K562 treated with DMSO at 1 percent for 48 hours (cell line): ENCODE measurements around the gene ARTN. TPM values are rescaled to one million over a fixed set of nuclear protein-coding genes. Genes with fewer than 3 reads are reported as not detected.

ENCODE experiments used
- total RNA-seq: library from RNA; unstranded; fragments of 300-600 nt; gene quantifications from 2 replicates; pipeline ENCODE4 v1.2.3, GENCODE V29; 2022; ENCODE audit warnings: low replicate concordance; ENCODE audit errors: extremely low read depth

Gene ARTN, protein sequence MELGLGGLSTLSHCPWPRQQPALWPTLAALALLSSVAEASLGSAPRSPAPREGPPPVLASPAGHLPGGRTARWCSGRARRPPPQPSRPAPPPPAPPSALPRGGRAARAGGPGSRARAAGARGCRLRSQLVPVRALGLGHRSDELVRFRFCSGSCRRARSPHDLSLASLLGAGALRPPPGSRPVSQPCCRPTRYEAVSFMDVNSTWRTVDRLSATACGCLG
- not detected in 2 replicates for total RNA-seq

DNA sequence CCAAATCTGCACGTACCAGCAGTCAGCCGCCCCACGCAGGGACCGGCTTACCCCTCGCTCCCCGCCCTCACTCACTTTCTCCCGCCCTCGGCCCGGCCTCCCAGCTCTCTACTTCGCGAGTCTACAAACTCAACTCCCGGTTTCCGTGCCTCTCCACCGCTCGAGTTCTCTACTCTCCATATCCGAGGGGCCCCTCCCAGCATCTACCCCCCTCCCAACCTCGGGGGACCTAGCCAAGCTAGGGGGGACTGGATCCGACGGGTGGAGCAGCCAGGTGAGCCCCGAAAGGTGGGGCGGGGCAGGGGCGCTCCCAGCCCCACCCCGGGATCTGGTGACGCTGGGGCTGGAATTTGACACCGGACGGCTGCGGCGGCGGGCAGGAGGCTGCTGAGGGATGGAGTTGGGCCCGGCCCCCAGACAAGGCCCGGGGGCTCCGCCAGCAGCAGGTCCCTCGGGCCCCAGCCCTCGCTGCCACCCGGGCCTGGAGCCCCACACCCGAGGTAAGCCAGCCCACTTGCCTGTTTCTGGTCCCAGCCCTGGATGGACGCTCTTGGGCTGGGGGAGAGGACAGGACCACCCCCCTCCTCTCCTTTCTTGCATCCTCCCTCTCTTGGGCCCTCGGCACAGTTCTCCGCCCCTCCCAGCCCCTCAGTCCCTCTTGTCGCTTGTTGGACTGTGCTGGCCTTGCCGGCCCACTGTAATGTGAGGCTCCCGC is at the start of gene ARTN:
ARTN (plus strand) TSS at position 416 of the 715 bp plus-strand sequence. CDS start 1,856 bp downstream, outside the sequence.

DNA sequence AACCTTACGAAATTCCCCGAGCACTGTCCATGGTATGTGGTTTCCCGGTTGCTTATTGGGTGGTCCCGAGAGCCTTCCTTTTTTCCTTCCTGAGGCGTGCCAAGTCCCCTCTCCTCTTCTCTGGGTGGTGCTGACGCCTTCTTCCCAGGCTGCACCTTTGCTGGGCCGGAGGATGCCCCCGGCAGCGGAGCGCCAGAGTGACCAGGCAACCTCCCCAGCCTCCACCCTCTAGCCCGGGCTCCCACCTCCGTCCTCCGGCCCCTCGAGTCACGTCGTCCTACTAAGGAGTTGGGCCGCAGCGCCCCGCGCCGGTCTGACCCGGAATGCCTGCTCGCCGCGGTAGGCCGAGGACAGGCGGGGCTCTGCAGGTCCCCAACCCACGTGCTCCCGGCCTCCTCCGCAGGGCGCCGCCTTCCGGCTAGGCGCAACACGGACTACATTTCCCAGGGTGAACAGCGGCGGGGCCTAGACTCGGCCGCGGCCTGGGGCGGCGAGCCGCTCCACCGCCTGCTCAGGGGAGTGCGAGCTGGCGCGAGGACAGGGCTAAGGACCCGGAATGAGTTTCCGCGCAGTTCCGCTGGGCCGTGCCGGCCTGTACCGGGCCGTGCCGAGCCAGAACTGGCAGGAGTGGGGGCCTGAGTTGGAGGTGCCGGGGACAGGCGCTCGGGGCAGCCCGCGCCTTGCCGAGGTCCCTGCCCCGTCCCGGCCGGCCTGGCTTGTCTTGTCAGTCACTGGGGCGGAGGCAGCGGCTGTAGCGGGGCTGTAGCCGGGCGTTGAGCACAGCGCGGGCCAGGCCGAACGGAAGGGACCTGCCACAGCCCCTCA is 12.8 kb downstream of the ARTN start, which contains the start of gene IPO13:
IPO13 (plus strand) TSS at position 715 of the 825 bp plus-strand sequence. CDS start 651 bp downstream, outside the sequence.

DNA sequence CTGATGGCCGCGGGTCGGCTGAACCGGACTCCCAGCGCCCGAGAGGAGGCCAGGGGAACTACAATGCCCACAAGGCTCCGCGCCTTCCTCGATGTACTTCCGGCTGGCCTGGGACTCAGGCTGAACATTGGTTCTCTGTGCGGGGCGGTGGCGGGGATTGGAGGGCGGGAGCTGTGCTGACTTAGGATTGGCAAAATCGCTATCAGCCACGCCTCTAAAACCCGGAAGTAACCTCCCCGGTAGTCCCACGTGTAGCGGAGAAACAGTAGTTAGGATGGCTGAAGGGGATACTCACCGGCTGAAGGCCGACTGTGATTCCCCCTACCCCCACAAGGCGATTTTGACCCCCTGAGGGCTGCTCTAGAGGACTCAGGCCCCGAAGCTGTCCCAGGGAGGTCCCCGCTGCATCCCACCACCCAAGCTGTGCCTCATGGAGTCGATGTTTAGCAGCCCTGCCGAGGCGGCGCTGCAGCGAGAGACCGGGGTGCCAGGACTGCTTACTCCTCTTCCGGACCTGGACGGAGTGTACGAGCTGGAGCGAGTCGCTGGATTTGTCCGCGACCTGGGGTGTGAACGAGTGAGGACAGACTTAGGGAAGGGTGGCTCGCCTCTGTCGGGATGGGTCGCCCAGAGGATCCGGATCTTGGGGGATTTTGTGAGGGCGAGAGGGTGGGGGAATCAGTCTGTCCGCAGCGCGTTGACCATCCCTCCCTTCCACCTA is 36.3 kb downstream of the ARTN start, which contains the start of gene DPH2:
DPH2 (plus strand) TSS at position 265 of the 721 bp plus-strand sequence; CDS start at position 431, 166 bp downstream.

DNA sequence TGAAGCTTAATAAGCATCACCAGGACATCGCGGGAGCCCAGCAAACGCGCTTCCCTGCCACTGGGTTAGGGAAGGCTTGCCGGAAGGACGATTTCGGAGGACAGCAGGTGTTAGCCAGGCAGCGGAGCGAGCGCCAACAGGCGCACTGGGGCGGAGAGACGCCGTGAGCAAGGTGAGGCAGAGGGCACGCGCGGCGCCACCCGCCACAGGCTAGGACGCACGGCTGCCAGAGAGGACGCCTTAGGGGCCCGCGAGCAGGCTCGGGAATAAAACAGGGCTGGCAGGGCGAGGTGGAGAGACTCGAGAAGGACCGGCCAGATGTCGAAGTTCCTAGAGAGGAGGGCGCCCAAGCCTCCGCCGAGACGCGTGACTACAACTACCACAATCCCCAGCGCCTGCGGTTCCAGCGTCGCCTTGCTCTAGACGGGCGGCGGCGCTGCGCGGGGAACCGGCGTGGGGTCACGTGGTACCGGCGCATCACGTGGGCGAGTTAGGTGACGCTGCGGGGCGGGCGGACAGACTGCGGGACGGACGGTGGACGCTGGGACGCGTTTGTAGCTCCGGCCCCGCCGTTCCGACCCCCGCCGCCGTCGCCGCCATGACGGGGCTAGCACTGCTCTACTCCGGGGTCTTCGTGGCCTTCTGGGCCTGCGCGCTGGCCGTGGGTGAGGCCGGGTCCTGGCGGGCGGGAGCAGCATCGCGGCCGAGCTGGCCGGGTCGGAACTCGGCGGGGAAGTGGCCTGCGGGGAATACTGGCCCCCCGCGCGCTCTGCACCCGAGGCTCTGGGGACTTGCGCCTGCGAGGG is 41.0 kb downstream of the ARTN start, which contains the start of gene ATP6V0B:
ATP6V0B (plus strand) TSS at position 518 of the 806 bp plus-strand sequence; CDS start at position 599, 81 bp downstream.

DNA sequence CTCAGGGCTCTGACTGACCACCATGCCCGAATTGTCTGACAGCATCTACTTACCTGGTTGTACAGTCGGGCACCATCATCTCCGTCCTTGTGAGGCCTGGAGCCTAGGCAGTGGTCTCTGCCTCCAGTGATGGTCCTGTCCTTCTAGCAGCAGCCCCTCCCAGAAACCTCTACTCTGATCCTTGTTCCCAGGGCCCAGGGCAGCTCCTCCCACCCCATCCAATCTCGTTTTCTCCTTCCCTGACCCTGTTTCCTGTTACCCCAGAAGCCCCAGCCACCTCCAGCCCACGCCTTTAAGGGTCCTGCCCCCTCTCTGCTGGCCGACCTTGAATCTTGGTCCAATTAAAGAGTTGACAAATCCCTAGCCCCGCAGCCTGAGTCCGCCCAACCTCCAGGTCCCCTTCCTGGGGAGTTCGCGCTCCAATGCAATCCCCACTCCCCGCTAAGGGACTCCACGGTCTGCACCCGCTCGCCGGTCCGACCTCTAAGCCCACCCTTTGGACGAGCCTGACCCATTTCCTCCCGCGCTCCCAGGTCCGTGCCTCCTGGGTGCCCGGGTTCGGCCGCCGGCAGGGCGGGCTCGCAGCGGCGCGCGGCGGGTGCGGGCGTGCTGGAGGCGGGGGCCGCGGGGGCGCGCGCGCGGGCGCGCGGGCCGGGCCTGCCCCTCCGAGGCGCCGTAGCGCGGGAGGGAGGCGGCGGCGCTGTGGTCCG is 45.1 kb downstream of the ARTN start, which contains the start of gene B4GALT2:
B4GALT2 (plus strand) TSS at position 660 of the 710 bp plus-strand sequence. CDS start 1,951 bp downstream, outside the sequence.

Other genes with a start within 250 kb of the ARTN start
- not detected in 2 replicates for gene ST3GAL3, start 226.3 kb upstream of the ARTN start, total RNA-seq
- 93.2 TPM in 1 of 2 replicates, not detected in the other for gene IPO13, start 13.1 kb downstream of the ARTN start, total RNA-seq
- not detected in 2 replicates for gene DPH2, start 36.2 kb downstream of the ARTN start, total RNA-seq
- 748 TPM in 1 of 2 replicates, not detected in the other for gene ATP6V0B, start 41.2 kb downstream of the ARTN start, total RNA-seq
- not detected in 2 replicates for gene B4GALT2, start 45.4 kb downstream of the ARTN start, total RNA-seq
- gene CCDC24, start 57.8 kb downstream of the ARTN start, total RNA-seq, result not detected in 2 replicates
- gene SLC6A9, start 97.7 kb downstream of the ARTN start, total RNA-seq, result not detected in 2 replicates
- not detected in 2 replicates for gene KLF17, start 185.0 kb downstream of the ARTN start, total RNA-seq
- gene KLF18, start 207.8 kb downstream of the ARTN start, total RNA-seq, result not detected in 2 replicates